Adipocyte (in vitro differentiated cells): ENCODE data around the gene SHROOM1.
A peak's percentile ranks its signal among the peaks of the same experiment; 100 is the strongest.

Experiments
- DNase-seq: peaks from one replicate; pipeline ENCODE4 v3.0.0-alpha.2; 2015; ENCODE audit warnings: low read depth
- H3K27me3 ChIP-seq: replicated peaks from 2 replicates; pipeline ENCODE4 v1.7.0; 2013; ENCODE audit warnings: mild to moderate bottlenecking, low read length, moderate library complexity; ENCODE audit not compliant: control insufficient read depth, insufficient read depth
- H3K36me3 ChIP-seq: 2 replicates; pipeline ENCODE4 v1.7.0; 2013; ENCODE audit warnings: low read length, mild to moderate bottlenecking, moderate library complexity; ENCODE audit not compliant: control insufficient read depth, insufficient read depth, severe bottlenecking
- H3K4me1 ChIP-seq: 2 replicates; pipeline ENCODE4 v1.7.0; 2013; ENCODE audit warnings: mild to moderate bottlenecking, low read length, moderate library complexity; ENCODE audit not compliant: control insufficient read depth, insufficient read depth
- H3K4me3 ChIP-seq: 2 replicates; pipeline ENCODE4 v1.7.0; 2013; ENCODE audit warnings: mild to moderate bottlenecking, low read length, moderate library complexity
- H3K9ac ChIP-seq: 2 replicates; pipeline ENCODE4 v1.7.0; 2013; ENCODE audit warnings: mild to moderate bottlenecking, low read length, moderate library complexity
- H3K9me3 ChIP-seq: 2 replicates; pipeline ENCODE4 v1.7.0; 2013; ENCODE audit warnings: mild to moderate bottlenecking, low read length, moderate library complexity; ENCODE audit not compliant: control insufficient read depth

Gene SHROOM1, protein sequence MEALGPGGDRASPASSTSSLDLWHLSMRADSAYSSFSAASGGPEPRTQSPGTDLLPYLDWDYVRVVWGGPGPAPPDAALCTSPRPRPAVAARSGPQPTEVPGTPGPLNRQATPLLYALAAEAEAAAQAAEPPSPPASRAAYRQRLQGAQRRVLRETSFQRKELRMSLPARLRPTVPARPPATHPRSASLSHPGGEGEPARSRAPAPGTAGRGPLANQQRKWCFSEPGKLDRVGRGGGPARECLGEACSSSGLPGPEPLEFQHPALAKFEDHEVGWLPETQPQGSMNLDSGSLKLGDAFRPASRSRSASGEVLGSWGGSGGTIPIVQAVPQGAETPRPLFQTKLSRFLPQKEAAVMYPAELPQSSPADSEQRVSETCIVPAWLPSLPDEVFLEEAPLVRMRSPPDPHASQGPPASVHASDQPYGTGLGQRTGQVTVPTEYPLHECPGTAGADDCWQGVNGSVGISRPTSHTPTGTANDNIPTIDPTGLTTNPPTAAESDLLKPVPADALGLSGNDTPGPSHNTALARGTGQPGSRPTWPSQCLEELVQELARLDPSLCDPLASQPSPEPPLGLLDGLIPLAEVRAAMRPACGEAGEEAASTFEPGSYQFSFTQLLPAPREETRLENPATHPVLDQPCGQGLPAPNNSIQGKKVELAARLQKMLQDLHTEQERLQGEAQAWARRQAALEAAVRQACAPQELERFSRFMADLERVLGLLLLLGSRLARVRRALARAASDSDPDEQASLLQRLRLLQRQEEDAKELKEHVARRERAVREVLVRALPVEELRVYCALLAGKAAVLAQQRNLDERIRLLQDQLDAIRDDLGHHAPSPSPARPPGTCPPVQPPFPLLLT

DNA sequence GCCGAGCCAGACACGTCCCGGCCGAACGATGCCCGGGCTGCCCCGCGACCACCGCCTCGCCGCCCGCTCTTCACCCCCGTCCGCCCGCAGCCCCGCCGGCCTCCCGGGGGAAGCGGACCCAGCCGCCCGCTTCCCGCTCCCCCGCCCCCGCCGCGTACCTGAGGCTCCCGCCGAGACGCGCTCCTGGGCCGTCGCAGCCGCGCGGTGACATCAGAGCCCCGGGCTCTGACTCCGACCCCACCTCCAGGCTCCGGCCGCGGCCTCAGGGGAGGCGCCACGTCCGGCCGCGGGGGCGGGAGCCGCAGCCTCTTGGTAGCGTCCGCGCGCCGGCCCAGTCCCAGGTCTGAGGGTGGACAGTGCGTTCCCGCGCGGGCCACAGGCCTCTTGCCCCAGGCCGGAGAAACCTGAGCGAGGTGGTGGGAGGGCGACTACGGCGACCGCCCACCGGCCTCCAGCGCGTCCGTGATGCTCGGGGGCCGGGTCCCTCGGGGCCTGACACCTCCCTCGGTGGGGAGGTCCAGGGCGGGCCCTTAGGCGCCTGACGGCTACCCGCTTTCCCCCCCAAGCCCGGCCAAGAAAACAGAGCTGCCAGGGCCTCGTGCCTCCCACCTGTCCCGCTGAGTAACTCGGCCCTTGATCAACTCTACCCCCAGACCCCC, at the start of gene SHROOM1:
SHROOM1 (minus strand) TSS at position 212 of the 659 bp plus-strand sequence. CDS start 4,507 bp downstream, outside the sequence.
- no peaks in the 10 kb centered on the region for H3K27me3 ChIP-seq
- peak; percentile 75 for DNase-seq
- peaks cover 7% of the 10 kb centered on the region for H3K4me1 ChIP-seq
- no peaks in the 10 kb centered on the region for H3K36me3 ChIP-seq
- peak within 1 kb of the TSS; percentile 86 for H3K9ac ChIP-seq
- no peaks in the 10 kb centered on the region for H3K9me3 ChIP-seq
- peak within 1 kb of the TSS; percentile 86 for H3K4me3 ChIP-seq

DNA sequence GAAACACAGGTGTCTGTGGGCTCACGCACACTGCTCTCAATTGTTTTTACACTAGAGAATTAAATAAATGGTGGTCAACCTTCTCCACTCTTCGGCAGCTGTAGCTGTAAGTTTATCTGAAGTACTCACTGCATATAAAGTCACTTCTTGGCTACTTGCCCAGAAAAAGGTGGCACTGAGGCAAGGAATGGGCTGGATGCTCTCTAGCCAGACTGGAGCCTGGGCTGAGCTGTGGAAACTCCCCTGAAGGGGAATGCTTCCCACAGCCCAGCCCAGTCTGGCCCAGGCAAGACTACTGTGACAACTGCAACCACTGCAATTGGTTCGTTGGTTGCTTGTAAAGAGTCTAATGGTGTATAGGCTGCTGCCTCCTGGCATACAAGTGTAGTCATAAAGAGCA, 47.5 kb upstream of the SHROOM1 start:
- H3K36me3 ChIP-seq = peaks cover 82% of the 10 kb centered on the region
- DNase-seq = peak; percentile 24

DNA sequence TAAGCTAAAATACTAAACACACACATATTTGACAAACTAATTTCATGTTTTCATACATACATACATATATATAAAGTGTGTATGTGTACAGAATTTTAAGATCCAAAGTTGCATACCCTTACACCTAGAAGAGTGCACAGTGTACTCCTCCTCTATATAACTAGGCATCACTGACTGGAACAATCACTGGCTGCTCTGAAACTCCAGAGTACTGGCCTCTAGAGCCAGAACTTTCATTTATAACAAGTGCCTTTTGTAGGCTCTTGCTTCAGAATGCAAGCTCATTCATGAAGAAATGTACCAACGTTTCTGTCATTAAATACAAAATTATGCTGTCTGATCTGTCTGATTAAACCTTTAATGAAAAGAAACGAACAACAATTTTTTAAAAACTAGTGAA, 47.0 kb upstream of the SHROOM1 start:
- H3K4me3 ChIP-seq = no peak overlapping the region
- no peak overlapping the region for H3K9ac ChIP-seq
- H3K27me3 ChIP-seq = no peaks in the 10 kb centered on the region
- no peaks in the 10 kb centered on the region for H3K9me3 ChIP-seq
- peaks cover 77% of the 10 kb centered on the region for H3K36me3 ChIP-seq
- no peak for DNase-seq
- peaks cover 18% of the 10 kb centered on the region for H3K4me1 ChIP-seq

More for the DNA sequence above, 47.5 kb upstream of the SHROOM1 start:
- Histone ChIP-seq H3K27me3 (no peaks in the 10 kb centered on the region), H3K4me1 (peaks cover 16% of the 10 kb centered on the region), H3K9me3 (no peaks in the 10 kb centered on the region), H3K9ac (no peak overlapping the region), H3K4me3 (no peak overlapping the region)

GRCh38 chr5:132876020-132876759, 45.7 kb upstream of the SHROOM1 start:
- Histone ChIP-seq H3K9ac (no peak overlapping the region), H3K4me1 (peaks cover 25% of the 10 kb centered on the region), H3K36me3 (peaks cover 64% of the 10 kb centered on the region), H3K9me3 (no peaks in the 10 kb centered on the region), H3K4me3 (no peak overlapping the region), H3K27me3 (no peaks in the 10 kb centered on the region)
- DNase-seq = peak; percentile 53

GRCh38 chr5:132873930-132874271, 43.5 kb upstream of the SHROOM1 start:
- no peaks in the 10 kb centered on the region for H3K27me3 ChIP-seq
- H3K4me1 ChIP-seq = peaks cover 25% of the 10 kb centered on the region
- no peaks in the 10 kb centered on the region for H3K9me3 ChIP-seq
- no peak for DNase-seq
- no peak overlapping the region for H3K4me3 ChIP-seq
- H3K36me3 ChIP-seq = peaks cover 54% of the 10 kb centered on the region
- H3K9ac ChIP-seq = no peak overlapping the region

DNA sequence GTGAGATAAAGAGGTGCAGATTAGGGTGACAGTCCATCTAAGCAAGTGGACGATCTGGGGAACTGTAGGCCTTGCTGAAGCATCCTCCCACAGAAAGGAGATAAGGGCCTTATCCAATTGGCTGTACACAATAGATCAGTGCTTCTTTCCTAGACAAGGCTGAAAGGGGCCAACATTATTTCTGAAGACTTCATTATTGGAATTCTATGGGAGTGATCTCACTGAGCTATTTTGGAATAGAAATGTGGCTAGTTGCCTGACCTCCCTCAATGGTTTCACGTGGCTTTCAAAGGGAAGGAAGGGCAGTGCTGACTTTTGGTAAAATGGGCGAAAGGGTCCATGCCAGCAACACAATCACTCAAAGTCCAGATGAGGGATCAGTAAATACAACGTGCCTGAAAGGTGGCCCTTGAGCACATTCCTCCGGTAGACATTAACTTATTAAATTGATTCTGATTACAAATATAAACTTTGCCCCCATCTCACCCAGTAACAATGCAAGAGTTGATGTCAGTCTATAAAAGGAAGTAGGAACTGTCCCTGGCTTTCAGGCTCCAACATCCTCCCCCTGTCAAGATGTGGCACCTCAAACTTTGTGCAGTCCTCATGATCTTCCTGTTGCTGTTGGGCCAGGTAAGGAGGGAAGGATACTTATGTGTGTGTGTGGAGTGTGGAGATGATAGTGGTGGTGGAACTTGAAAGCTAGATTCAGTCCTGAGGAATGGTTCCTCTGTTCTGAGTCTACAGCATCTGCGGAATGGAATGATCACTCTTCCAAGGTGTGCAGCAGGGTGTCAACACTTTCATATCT, 42.9 kb upstream of the SHROOM1 start, which contains the start of gene LEAP2:
LEAP2 (plus strand) TSS at position 550 of the 811 bp plus-strand sequence; CDS start at position 577, 27 bp downstream.
- Histone ChIP-seq H3K4me3 (no peak within 1 kb of the TSS), H3K27me3 (no peaks in the 10 kb centered on the region), H3K9ac (no peak within 1 kb of the TSS), H3K36me3 (peaks cover 54% of the 10 kb centered on the region), H3K4me1 (peaks cover 25% of the 10 kb centered on the region), H3K9me3 (no peaks in the 10 kb centered on the region)
- DNase-seq = no peak

DNA sequence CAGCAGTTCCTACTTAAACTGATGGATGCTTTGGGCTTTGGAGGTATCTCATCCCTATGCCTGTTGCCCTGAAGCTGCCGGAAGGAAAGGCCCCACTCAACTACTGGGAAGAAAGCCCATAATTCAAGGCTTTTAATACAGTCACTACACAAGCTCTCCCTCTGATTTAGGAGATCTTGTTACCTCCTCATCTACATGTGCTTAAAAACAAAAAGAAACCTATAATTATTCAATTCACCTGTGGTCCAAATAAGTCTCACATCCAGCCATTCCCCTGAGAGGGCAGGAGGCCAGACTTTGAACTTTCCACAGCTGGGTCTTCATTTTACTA, 42.3 kb upstream of the SHROOM1 start:
- no peak for DNase-seq
- peaks cover 21% of the 10 kb centered on the region for H3K4me1 ChIP-seq
- H3K9me3 ChIP-seq = no peaks in the 10 kb centered on the region
- no peak overlapping the region for H3K4me3 ChIP-seq
- no peaks in the 10 kb centered on the region for H3K27me3 ChIP-seq
- no peak overlapping the region for H3K9ac ChIP-seq
- H3K36me3 ChIP-seq = peaks cover 53% of the 10 kb centered on the region

- no peaks in the 10 kb centered on the region for H3K9me3 ChIP-seq
- DNase-seq = no peak
- no peaks in the 10 kb centered on the region for H3K27me3 ChIP-seq
- peaks cover 24% of the 10 kb centered on the region for H3K4me1 ChIP-seq
- H3K36me3 ChIP-seq = peaks cover 50% of the 10 kb centered on the region
- H3K4me3 ChIP-seq = no peak overlapping the region
- no peak overlapping the region for H3K9ac ChIP-seq
Observed at GRCh38 chr5:132871459-132872284, 41.2 kb upstream of the SHROOM1 start.

- peaks cover 25% of the 10 kb centered on the region for H3K4me1 ChIP-seq
- no peak overlapping the region for H3K9ac ChIP-seq
- H3K4me3 ChIP-seq = no peak overlapping the region
- no peaks in the 10 kb centered on the region for H3K27me3 ChIP-seq
- no peaks in the 10 kb centered on the region for H3K9me3 ChIP-seq
- DNase-seq = no peak
- H3K36me3 ChIP-seq = peaks cover 50% of the 10 kb centered on the region
Observed at GRCh38 chr5:132870801-132871200, 40.4 kb upstream of the SHROOM1 start.
